ENCODE results near the gene IL10.

IL10 gene

DNA sequence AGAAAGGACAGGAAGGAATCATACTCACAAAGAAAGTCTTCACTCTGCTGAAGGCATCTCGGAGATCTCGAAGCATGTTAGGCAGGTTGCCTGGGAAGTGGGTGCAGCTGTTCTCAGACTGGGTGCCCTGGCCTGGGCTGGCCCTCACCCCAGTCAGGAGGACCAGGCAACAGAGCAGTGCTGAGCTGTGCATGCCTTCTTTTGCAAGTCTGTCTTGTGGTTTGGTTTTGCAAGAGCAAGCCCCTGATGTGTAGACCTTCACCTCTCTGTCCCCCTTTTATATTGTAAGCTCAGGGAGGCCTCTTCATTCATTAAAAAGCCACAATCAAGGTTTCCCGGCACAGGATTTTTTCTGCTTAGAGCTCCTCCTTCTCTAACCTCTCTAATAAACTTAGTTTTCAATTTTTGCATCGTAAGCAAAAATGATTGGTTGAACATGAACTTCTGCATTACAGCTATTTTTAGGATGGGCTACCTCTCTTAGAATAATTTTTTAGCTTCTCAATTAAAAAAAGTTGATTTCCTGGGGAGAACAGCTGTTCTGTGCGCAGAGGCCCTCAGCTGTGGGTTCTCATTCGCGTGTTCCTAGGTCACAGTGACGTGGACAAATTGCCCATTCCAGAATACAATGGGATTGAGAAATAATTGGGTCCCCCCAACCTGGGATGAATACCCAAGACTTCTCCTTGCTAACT lies at the start of gene IL10:
TSS of gene IL10 (minus strand) at position 252 of the 695 bp plus-strand sequence. CDS start at position 193, 59 bp downstream.
- no peaks in the 10 kb centered on the region for H3K27me3 ChIP-seq (ENCODE audit: control insufficient read depth, insufficient read depth, low read length)
- no peaks in the 10 kb centered on the region for H3K4me1 ChIP-seq (ENCODE audit: control insufficient read depth, insufficient read depth, low read length)
- no peaks in the 10 kb centered on the region for H3K36me3 ChIP-seq (ENCODE audit: control insufficient read depth, insufficient read depth, low read length)
- H3K27ac ChIP-seq (ENCODE audit: low read depth, low read length): no peak within 1 kb of the TSS
- H3K9ac ChIP-seq (ENCODE audit: low read length): no peak within 1 kb of the TSS
- no peak within 1 kb of the TSS for H3K4me3 ChIP-seq (ENCODE audit: low read length)

DNA sequence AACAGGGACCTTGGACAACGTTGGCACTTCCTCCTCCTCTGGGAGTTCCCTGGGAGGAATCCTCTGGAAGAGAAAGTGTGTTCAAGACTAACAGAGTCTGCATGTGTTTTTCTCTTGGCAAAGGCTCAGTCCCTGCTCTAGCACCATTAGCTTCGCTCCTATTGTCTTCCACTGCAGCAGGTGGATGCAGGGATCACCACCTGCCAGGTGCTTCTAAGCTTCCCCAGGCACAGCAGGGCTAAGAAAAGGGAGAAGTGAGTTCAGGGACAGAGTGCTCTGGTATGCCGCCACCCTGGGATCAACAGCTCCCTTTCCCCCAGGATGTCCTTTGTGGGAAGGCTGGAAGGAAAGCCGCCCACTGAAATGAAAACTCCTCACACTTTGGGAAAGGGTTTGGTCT lies 49.2 kb upstream of the IL10 start:
- no peaks in the 10 kb centered on the region for H3K27me3 ChIP-seq (ENCODE audit: control insufficient read depth, insufficient read depth, low read length)
- H3K4me3 ChIP-seq (ENCODE audit: low read length): no peak overlapping the region
- H3K27ac ChIP-seq (ENCODE audit: low read depth, low read length): no peak overlapping the region
- no peaks in the 10 kb centered on the region for H3K4me1 ChIP-seq (ENCODE audit: control insufficient read depth, insufficient read depth, low read length)
- H3K9ac ChIP-seq (ENCODE audit: low read length): no peak overlapping the region
- no peaks in the 10 kb centered on the region for H3K36me3 ChIP-seq (ENCODE audit: control insufficient read depth, insufficient read depth, low read length)

DNA sequence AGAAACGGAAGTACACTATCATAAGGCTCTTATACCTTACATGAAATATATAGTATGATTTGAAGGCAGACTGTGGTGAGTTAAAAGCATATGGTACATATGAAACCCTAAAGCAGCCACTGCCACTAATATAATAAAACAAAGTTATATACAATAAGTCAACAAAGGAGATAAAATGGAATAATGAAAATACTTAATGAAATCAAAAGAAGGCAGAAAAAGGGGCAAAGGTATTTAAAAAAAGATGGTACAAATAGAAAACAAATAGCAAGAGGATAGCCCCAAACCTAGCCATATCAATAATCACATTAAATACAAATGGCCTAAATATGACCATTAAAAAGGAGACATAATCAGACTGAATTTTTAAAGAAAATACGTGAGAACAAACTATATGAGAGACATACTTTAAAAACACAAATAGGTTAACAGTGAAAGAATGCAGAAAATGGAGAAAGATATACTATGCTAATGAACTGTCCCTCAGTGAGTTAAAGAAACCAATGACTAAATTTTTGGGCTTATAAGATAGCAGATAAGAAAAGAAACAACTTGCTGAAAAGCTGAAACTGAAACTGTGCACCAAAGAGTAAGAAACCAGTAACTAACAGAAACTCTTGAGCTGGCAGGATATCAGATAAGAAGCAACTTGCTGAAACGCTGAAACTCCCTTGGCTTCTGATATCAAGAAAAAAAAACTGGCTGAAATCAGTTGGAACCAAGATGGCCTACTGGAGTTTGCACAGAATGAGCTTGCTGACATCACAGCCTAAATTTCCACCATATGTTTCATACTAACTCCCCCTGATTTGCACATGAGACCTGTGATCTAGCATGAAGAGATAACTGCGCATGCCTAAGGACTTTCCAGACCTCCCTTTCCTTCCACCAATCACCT lies 44.3 kb upstream of the IL10 start:
- no peak overlapping the region for H3K4me3 ChIP-seq (ENCODE audit: low read length)
- H3K9ac ChIP-seq (ENCODE audit: low read length): no peak overlapping the region
- no peaks in the 10 kb centered on the region for H3K27me3 ChIP-seq (ENCODE audit: control insufficient read depth, insufficient read depth, low read length)
- no peaks in the 10 kb centered on the region for H3K36me3 ChIP-seq (ENCODE audit: control insufficient read depth, insufficient read depth, low read length)
- H3K4me1 ChIP-seq (ENCODE audit: control insufficient read depth, insufficient read depth, low read length): no peaks in the 10 kb centered on the region
- H3K27ac ChIP-seq (ENCODE audit: low read depth, low read length): no peak overlapping the region

DNA sequence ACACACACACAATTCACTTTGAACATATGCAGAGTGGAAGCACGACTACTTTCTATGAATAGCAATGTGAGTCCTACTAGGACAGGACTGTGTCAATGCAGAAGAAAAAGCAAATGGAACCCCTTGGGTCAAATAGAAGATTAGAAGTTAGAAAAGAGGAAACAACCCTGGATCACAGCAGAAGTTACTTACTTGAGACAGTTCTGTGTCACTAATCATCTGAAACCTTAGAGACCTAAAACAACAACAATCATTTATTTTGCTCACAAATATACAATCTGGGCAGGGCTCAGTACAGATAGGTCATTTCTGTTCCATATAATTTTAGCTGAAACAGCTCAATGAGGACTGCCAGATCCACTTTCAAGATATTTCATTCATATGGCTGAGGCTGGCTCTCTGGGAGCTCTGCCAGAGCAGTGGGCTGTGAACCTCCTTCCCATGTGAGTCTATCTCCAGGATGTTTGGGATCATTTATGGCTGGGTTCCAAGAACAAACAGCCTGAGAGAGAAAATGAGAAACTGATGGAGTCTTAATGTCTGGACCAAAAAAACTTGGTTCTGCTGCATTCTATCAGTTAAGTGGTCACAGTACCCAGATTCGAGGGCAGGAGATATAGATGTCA lies 42.5 kb upstream of the IL10 start:
- Histone ChIP-seq H3K27me3 (ENCODE audit: control insufficient read depth, insufficient read depth, low read length) (no peaks in the 10 kb centered on the region), H3K4me3 (ENCODE audit: low read length) (no peak overlapping the region), H3K27ac (ENCODE audit: low read depth, low read length) (no peak overlapping the region), H3K9ac (ENCODE audit: low read length) (no peak overlapping the region), H3K4me1 (ENCODE audit: control insufficient read depth, insufficient read depth, low read length) (no peaks in the 10 kb centered on the region), H3K36me3 (ENCODE audit: control insufficient read depth, insufficient read depth, low read length) (no peaks in the 10 kb centered on the region)

DNA sequence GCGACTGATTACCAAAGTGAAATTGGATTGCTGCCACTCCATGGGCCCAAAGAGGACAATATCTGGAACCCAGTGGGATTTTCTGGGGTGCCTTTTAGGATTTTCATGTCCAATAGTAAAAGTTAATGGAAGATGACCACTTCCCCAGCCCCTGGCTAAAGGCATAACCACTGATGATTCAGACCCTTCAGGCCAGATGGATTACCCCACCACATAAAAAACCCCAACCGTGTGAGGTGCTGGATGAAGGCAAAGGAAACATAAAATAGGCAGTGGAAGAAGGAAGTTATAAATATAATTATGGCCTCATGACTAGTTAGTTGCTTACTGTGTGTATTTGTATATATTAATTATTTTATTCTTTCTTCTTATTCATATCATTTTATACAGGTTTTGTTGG lies 40.2 kb upstream of the IL10 start:
- H3K4me1 ChIP-seq (ENCODE audit: control insufficient read depth, insufficient read depth, low read length): no peaks in the 10 kb centered on the region
- no peak overlapping the region for H3K9ac ChIP-seq (ENCODE audit: low read length)
- H3K27ac ChIP-seq (ENCODE audit: low read depth, low read length): no peak overlapping the region
- no peak overlapping the region for H3K4me3 ChIP-seq (ENCODE audit: low read length)
- no peaks in the 10 kb centered on the region for H3K27me3 ChIP-seq (ENCODE audit: control insufficient read depth, insufficient read depth, low read length)
- no peaks in the 10 kb centered on the region for H3K36me3 ChIP-seq (ENCODE audit: control insufficient read depth, insufficient read depth, low read length)

DNA sequence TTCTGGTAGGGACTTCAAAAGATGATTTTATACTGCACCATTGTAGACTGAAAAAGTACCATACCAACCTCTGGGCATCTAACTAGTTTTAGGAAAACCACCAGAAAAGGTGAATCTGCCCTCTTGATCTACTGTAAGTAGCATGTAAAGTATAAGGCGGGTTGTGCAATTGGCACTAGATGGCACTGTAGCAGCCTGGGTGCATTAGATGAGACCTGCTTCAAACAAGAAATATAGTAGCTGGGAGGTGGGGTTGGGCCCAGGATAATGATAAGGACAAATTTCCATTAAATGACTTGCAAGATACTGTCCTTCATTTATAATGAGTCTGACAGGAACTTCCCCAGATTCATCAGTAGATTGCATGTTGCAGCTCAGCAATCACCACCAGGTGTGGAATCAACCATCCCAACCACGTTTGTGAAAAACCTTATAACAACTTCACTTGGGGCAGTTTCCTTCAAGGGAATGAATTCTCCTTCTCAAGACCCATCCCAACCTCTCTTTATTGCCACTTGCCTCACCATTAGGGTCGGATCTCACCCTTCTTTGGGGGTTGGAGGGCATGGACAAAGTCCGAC lies 37.3 kb upstream of the IL10 start:
- H3K36me3 ChIP-seq (ENCODE audit: control insufficient read depth, insufficient read depth, low read length): no peaks in the 10 kb centered on the region
- H3K27ac ChIP-seq (ENCODE audit: low read depth, low read length): no peak overlapping the region
- H3K9ac ChIP-seq (ENCODE audit: low read length): no peak overlapping the region
- no peak overlapping the region for H3K4me3 ChIP-seq (ENCODE audit: low read length)
- no peaks in the 10 kb centered on the region for H3K4me1 ChIP-seq (ENCODE audit: control insufficient read depth, insufficient read depth, low read length)
- H3K27me3 ChIP-seq (ENCODE audit: control insufficient read depth, insufficient read depth, low read length): no peaks in the 10 kb centered on the region

DNA sequence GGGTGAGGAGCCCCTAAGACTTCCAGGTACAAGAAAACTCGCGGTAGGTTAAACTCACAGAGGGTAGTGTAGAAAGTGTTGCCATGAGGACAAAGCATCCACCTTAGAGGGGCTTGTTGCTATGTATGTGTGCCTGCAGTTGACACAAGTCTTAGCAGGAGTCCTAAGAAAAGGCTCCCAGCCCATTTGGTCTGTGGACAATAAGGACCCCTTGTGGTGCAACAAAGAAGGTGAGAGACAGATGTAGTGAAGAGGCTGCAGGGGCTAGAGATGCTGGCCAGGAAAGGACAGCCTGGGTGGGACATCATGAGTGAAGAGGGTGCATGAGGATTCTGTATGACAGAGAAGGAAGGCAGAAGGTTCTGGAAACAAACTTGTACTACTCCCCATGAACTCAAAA lies 36.3 kb upstream of the IL10 start:
- Histone ChIP-seq H3K4me3 (ENCODE audit: low read length) (no peak overlapping the region), H3K27me3 (ENCODE audit: control insufficient read depth, insufficient read depth, low read length) (no peaks in the 10 kb centered on the region), H3K27ac (ENCODE audit: low read depth, low read length) (no peak overlapping the region), H3K36me3 (ENCODE audit: control insufficient read depth, insufficient read depth, low read length) (no peaks in the 10 kb centered on the region), H3K4me1 (ENCODE audit: control insufficient read depth, insufficient read depth, low read length) (no peaks in the 10 kb centered on the region), H3K9ac (ENCODE audit: low read length) (no peak overlapping the region)

DNA sequence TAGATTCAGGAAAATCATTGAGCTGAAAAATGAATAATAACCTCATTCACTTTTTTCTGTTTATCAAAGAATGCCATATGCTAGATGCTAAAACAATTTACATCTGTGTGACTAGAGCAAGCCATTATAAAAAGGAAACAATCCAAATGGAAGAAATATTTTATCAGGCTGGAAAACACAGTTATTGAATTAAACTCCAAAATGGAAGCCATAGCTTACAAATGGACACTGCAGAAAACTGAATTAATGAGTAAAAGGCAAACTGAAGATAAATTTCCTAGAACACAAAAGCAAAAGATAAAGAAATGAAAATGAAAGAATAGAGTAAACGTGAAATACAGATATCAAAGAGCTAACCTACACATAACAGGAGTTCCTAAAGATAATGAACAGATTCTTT lies 33.1 kb upstream of the IL10 start:
- H3K4me1 ChIP-seq (ENCODE audit: control insufficient read depth, insufficient read depth, low read length): no peaks in the 10 kb centered on the region
- no peak overlapping the region for H3K4me3 ChIP-seq (ENCODE audit: low read length)
- no peak overlapping the region for H3K27ac ChIP-seq (ENCODE audit: low read depth, low read length)
- no peaks in the 10 kb centered on the region for H3K27me3 ChIP-seq (ENCODE audit: control insufficient read depth, insufficient read depth, low read length)
- no peak overlapping the region for H3K9ac ChIP-seq (ENCODE audit: low read length)
- no peaks in the 10 kb centered on the region for H3K36me3 ChIP-seq (ENCODE audit: control insufficient read depth, insufficient read depth, low read length)

DNA sequence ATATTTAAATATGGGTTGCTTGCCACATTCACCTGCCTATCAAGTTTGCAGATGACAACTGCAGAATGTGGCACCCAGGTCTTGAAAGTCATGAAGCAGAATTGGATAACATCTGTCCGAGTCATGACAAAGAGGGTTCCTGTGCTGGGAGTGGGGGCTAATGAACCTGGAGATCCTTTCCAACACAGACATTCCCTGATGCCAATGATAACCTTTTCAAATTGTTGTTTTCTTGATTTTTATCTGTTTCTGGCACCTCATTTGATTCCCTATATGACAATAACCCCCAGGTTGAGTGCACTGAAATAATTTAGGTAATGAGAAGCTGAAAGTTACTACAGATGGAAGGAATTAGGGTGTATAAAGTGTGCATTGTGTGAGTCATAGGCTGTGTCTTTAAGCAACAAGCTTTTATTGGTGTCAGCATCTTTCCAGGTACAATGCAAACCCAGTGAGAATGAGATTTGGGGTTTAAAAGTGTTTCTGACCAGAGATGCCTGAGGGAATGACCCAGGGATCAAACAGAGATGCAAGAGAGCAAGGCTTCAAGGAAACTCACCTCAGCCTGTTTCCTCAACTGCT lies 32.0 kb upstream of the IL10 start:
- H3K9ac ChIP-seq (ENCODE audit: low read length): no peak overlapping the region
- H3K36me3 ChIP-seq (ENCODE audit: control insufficient read depth, insufficient read depth, low read length): no peaks in the 10 kb centered on the region
- no peaks in the 10 kb centered on the region for H3K27me3 ChIP-seq (ENCODE audit: control insufficient read depth, insufficient read depth, low read length)
- no peak overlapping the region for H3K4me3 ChIP-seq (ENCODE audit: low read length)
- H3K27ac ChIP-seq (ENCODE audit: low read depth, low read length): no peak overlapping the region
- no peaks in the 10 kb centered on the region for H3K4me1 ChIP-seq (ENCODE audit: control insufficient read depth, insufficient read depth, low read length)

DNA sequence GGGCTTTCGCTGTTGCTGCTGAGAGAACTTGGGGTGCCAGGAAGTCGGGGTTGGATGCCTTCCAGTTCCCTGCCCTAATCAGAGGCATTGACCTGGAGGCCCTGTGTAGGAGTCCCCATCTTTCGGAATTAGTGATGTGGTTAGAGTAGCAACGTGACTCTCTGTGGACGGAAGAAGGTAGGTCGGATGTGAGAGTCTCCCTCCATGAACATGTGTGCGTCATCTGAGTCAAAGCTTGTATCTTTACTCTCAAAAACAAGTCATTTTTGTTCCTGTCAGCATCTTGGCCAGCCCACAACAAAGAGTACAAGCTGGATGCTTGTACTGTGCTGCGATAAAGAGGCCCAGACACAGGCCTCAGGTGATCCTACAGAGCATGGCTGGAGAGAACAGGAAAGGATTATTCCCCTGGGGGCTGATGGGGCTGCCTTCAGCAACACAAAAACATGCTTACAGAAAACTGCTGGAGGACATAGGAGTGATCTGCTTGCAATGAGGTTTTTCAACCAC lies 31.0 kb upstream of the IL10 start:
- Histone ChIP-seq H3K27ac (ENCODE audit: low read depth, low read length) (no peak overlapping the region), H3K9ac (ENCODE audit: low read length) (no peak overlapping the region), H3K27me3 (ENCODE audit: control insufficient read depth, insufficient read depth, low read length) (no peaks in the 10 kb centered on the region), H3K4me1 (ENCODE audit: control insufficient read depth, insufficient read depth, low read length) (no peaks in the 10 kb centered on the region), H3K4me3 (ENCODE audit: low read length) (no peak overlapping the region), H3K36me3 (ENCODE audit: control insufficient read depth, insufficient read depth, low read length) (no peaks in the 10 kb centered on the region)

DNA sequence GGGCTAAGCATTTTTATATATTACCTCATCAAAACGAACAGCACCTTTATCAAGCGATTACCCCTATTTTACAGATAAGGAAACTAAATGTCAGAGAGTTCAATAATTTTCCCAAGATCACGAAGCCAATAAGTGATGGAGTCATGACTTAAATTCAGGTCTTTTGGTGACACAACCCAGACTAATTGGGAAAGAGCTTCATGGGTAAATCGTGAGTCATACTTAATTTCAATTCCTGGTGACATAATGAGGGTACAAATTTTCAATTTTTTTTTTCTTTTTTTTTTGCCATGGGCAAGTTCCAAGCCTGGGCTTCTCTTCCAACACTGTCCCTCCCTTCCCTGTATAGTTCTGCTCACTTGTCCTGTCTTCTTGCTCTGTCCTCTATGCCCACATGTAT lies 30.1 kb upstream of the IL10 start:
- no peak overlapping the region for H3K4me3 ChIP-seq (ENCODE audit: low read length)
- no peaks in the 10 kb centered on the region for H3K27me3 ChIP-seq (ENCODE audit: control insufficient read depth, insufficient read depth, low read length)
- H3K27ac ChIP-seq (ENCODE audit: low read depth, low read length): no peak overlapping the region
- H3K36me3 ChIP-seq (ENCODE audit: control insufficient read depth, insufficient read depth, low read length): no peaks in the 10 kb centered on the region
- H3K4me1 ChIP-seq (ENCODE audit: control insufficient read depth, insufficient read depth, low read length): no peaks in the 10 kb centered on the region
- H3K9ac ChIP-seq (ENCODE audit: low read length): no peak overlapping the region

DNA sequence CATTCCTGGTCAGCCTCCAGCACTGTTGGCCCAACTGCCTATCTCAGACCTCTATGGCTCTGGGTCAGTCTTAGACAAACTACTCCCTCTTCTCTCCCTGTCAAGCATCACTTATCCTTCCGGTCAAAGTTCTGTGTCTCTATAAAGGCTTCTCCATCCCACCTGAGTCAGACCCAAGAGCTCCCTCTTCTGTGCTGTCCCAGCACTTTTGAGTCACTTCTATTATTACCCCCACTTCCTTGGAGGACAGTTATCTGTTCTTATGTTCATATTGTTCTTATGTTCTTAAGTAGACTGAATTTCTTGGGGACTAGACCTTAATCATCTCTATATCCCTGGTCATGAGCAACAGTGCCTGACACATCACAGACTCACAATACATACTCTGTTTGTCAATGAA lies 29.2 kb upstream of the IL10 start:
- Histone ChIP-seq H3K4me3 (ENCODE audit: low read length) (no peak overlapping the region), H3K36me3 (ENCODE audit: control insufficient read depth, insufficient read depth, low read length) (no peaks in the 10 kb centered on the region), H3K9ac (ENCODE audit: low read length) (no peak overlapping the region), H3K27me3 (ENCODE audit: control insufficient read depth, insufficient read depth, low read length) (no peaks in the 10 kb centered on the region), H3K27ac (ENCODE audit: low read depth, low read length) (no peak overlapping the region), H3K4me1 (ENCODE audit: control insufficient read depth, insufficient read depth, low read length) (no peaks in the 10 kb centered on the region)
